Measurements from ENCODE around the gene CBFA2T2.
"Not testable (repeated sequence)": the region's sequence is repeated elsewhere in the genome, so short reads cannot be mapped to it uniquely, and the experiment has no call there.

CBFA2T2 gene

GRCh38 chr20:33443512-33444239 lies 46.2 kb upstream of the CBFA2T2 start, which contains the start of gene SNTA1:
TSS of gene SNTA1 (minus strand) at chr20:33443763. CDS start at chr20:33443620, 143 bp downstream.
- no peak within 1 kb of the TSS for H3K27ac ChIP-seq
- in situ Hi-C loops (cut with HindIII; ENCODE audit: low pct_ligation_motif_present, low sequenced_read_pairs): no loop called here
- H3K27me3 ChIP-seq (replicated peaks): no peaks in the 10 kb centered on the region
- H3K36me3 ChIP-seq (replicated peaks): no peaks in the 10 kb centered on the region
- H3K4me3 ChIP-seq (ENCODE audit: low read depth, low read length): peak within 1 kb of the TSS; percentile 72
- TF ChIP-seq CTCF (IDR thresholded peaks at IDR 0.05; ENCODE audit: low read depth, low read length, missing control alignments): no peak
- peak; percentile 32 for DNase-seq

- no peak for DNase-seq
- in situ Hi-C loops (cut with HindIII; ENCODE audit: low pct_ligation_motif_present, low sequenced_read_pairs): no loop called here
- TF ChIP-seq CTCF (IDR thresholded peaks at IDR 0.05; ENCODE audit: low read depth, low read length, missing control alignments): peak; percentile 44
- H3K27me3 ChIP-seq (replicated peaks): no peaks in the 10 kb centered on the region
- no peak overlapping the region for H3K27ac ChIP-seq
- no peaks in the 10 kb centered on the region for H3K36me3 ChIP-seq (replicated peaks)
- no peak overlapping the region for H3K4me3 ChIP-seq (ENCODE audit: low read depth, low read length)
Measured at GRCh38 chr20:33444797-33445560, 44.9 kb upstream of the CBFA2T2 start.

GRCh38 chr20:33445881-33446625 lies 43.8 kb upstream of the CBFA2T2 start:
- in situ Hi-C loops (cut with HindIII; ENCODE audit: low pct_ligation_motif_present, low sequenced_read_pairs): no loop called here
- DNase-seq: no peak
- no peaks in the 10 kb centered on the region for H3K36me3 ChIP-seq (replicated peaks)

GRCh38 chr20:33450867-33451266 lies 39.0 kb upstream of the CBFA2T2 start:
- Histone ChIP-seq H3K27me3 (replicated peaks) (no peaks in the 10 kb centered on the region), H3K36me3 (replicated peaks) (no peaks in the 10 kb centered on the region), H3K4me3 (ENCODE audit: low read depth, low read length) (no peak overlapping the region), H3K27ac (no peak overlapping the region)
- in situ Hi-C loops (cut with HindIII; ENCODE audit: low pct_ligation_motif_present, low sequenced_read_pairs): no loop called here
- peak; percentile 69 for DNase-seq
- no peak for TF ChIP-seq CTCF (IDR thresholded peaks at IDR 0.05; ENCODE audit: low read depth, low read length, missing control alignments)

More at GRCh38 chr20:33445881-33446625, 43.8 kb upstream of the CBFA2T2 start:
- Histone ChIP-seq H3K27me3 (replicated peaks) (no peaks in the 10 kb centered on the region), H3K27ac (no peak overlapping the region), H3K4me3 (ENCODE audit: low read depth, low read length) (no peak overlapping the region)
- TF ChIP-seq CTCF (IDR thresholded peaks at IDR 0.05; ENCODE audit: low read depth, low read length, missing control alignments): no peak

- DNase-seq: peak; percentile 39
- H3K4me3 ChIP-seq (ENCODE audit: low read depth, low read length); H3K36me3 ChIP-seq (replicated peaks); H3K27ac ChIP-seq; in situ Hi-C loops (cut with HindIII; ENCODE audit: low pct_ligation_motif_present, low sequenced_read_pairs); H3K27me3 ChIP-seq (replicated peaks): not testable (repeated sequence)
- peak; percentile 99 for TF ChIP-seq CTCF (IDR thresholded peaks at IDR 0.05; ENCODE audit: low read depth, low read length, missing control alignments)
Measured at GRCh38 chr20:33456916-33457642, 32.8 kb upstream of the CBFA2T2 start.
